ENCODE measurements around the gene WDR33.

The WDR33 gene

GRCh38 chr2:127655209-127656073, 155.5 kb downstream of the WDR33 start:
- Histone ChIP-seq H3K27ac (ENCODE audit: low read depth, low read length, poor library complexity, severe bottlenecking) (no peak overlapping the region), H3K4me2 (ENCODE audit: low read length) (no peak overlapping the region), H3K79me2 (ENCODE audit: insufficient read depth, low read length) (no peaks in the 10 kb centered on the region), H3K36me3 (ENCODE audit: insufficient read depth, low read length) (no peaks in the 10 kb centered on the region), H3K4me3 (ENCODE audit: low read depth, low read length, poor library complexity, severe bottlenecking) (no peak overlapping the region), H3K9me3 (ENCODE audit: low read length) (no peaks in the 10 kb centered on the region), H2AFZ (ENCODE audit: low read length) (no peak overlapping the region), H3K27me3 (ENCODE audit: insufficient read depth, low read length) (peaks cover 10% of the 10 kb centered on the region; the same call in 1 of the 2 replicates), H3K4me1 (ENCODE audit: insufficient read depth, low read length, severe bottlenecking) (no peaks in the 10 kb centered on the region), H3K9me2 (ENCODE audit: low read depth, low read length) (no peaks in the 10 kb centered on the region), H3K9ac (ENCODE audit: low read length) (no peak overlapping the region), H4K20me1 (ENCODE audit: insufficient read depth, low read length) (no peaks in the 10 kb centered on the region), H3F3A (ENCODE audit: insufficient read depth, low read length) (no peaks in the 10 kb centered on the region)
- TF ChIP-seq EZH2 (IDR thresholded peaks at IDR 0.05; ENCODE audit: borderline replicate concordance, low read length), result no peak
- TF ChIP-seq CTCF (IDR thresholded peaks at IDR 0.05; ENCODE audit: low read length), result no peak

GRCh38 chr2:127654838-127655175, 156.2 kb downstream of the WDR33 start:
- TF ChIP-seq CTCF (IDR thresholded peaks at IDR 0.05; ENCODE audit: low read length) (no peak), EZH2 (IDR thresholded peaks at IDR 0.05; ENCODE audit: borderline replicate concordance, low read length) (no peak)

GRCh38 chr2:127654084-127654837, 156.7 kb downstream of the WDR33 start:
- peaks cover 5% of the 10 kb centered on the region; the same call in 1 of the 2 replicates for H3K27me3 ChIP-seq (ENCODE audit: insufficient read depth, low read length)
- no peaks in the 10 kb centered on the region for H3K36me3 ChIP-seq (ENCODE audit: insufficient read depth, low read length)
- no peaks in the 10 kb centered on the region for H3K9me2 ChIP-seq (ENCODE audit: low read depth, low read length)
- H3K4me1 ChIP-seq (ENCODE audit: insufficient read depth, low read length, severe bottlenecking), result no peaks in the 10 kb centered on the region
- H3K9me3 ChIP-seq (ENCODE audit: low read length), result no peaks in the 10 kb centered on the region
- H3K4me2 ChIP-seq (ENCODE audit: low read length), result no peak overlapping the region
- H3K79me2 ChIP-seq (ENCODE audit: insufficient read depth, low read length), result no peaks in the 10 kb centered on the region
- no peak overlapping the region for H3K9ac ChIP-seq (ENCODE audit: low read length)
- no peaks in the 10 kb centered on the region for H4K20me1 ChIP-seq (ENCODE audit: insufficient read depth, low read length)
- H2AFZ ChIP-seq (ENCODE audit: low read length), result no peak overlapping the region
- H3K4me3 ChIP-seq (ENCODE audit: low read depth, low read length, poor library complexity, severe bottlenecking), result no peak overlapping the region
- TF ChIP-seq EZH2 (IDR thresholded peaks at IDR 0.05; ENCODE audit: borderline replicate concordance, low read length) (no peak), CTCF (IDR thresholded peaks at IDR 0.05; ENCODE audit: low read length) (no peak)
- no peak overlapping the region for H3K27ac ChIP-seq (ENCODE audit: low read depth, low read length, poor library complexity, severe bottlenecking)
- H3F3A ChIP-seq (ENCODE audit: insufficient read depth, low read length), result no peaks in the 10 kb centered on the region

More at GRCh38 chr2:127654838-127655175, 156.2 kb downstream of the WDR33 start:
- Histone ChIP-seq H3K9ac (ENCODE audit: low read length) (no peak overlapping the region), H3K9me3 (ENCODE audit: low read length) (no peaks in the 10 kb centered on the region), H3F3A (ENCODE audit: insufficient read depth, low read length) (no peaks in the 10 kb centered on the region), H3K27me3 (ENCODE audit: insufficient read depth, low read length) (peaks cover 8% of the 10 kb centered on the region; the same call in 1 of the 2 replicates), H3K79me2 (ENCODE audit: insufficient read depth, low read length) (no peaks in the 10 kb centered on the region), H3K36me3 (ENCODE audit: insufficient read depth, low read length) (no peaks in the 10 kb centered on the region), H3K9me2 (ENCODE audit: low read depth, low read length) (no peaks in the 10 kb centered on the region), H2AFZ (ENCODE audit: low read length) (no peak overlapping the region), H4K20me1 (ENCODE audit: insufficient read depth, low read length) (no peaks in the 10 kb centered on the region), H3K4me1 (ENCODE audit: insufficient read depth, low read length, severe bottlenecking) (no peaks in the 10 kb centered on the region), H3K4me3 (ENCODE audit: low read depth, low read length, poor library complexity, severe bottlenecking) (no peak overlapping the region), H3K27ac (ENCODE audit: low read depth, low read length, poor library complexity, severe bottlenecking) (no peak overlapping the region), H3K4me2 (ENCODE audit: low read length) (no peak overlapping the region)

Data from OCI-LY1 (cell line).